Measurements from ENCODE around the gene ZNF536.
"Not testable (repeated sequence)": the region's sequence is repeated elsewhere in the genome, so short reads cannot be mapped to it uniquely, and the experiment has no call there.

Gene ZNF536

GRCh38 chr19:30446850-30447552, 74.8 kb downstream of the ZNF536 start:
- DNase-seq (ENCODE audit: low spot score): no peak

- DNase-seq (ENCODE audit: low spot score): no peak
These were observed 75.3 kb downstream of the ZNF536 start for GRCh38 chr19:30447553-30447870.

DNA sequence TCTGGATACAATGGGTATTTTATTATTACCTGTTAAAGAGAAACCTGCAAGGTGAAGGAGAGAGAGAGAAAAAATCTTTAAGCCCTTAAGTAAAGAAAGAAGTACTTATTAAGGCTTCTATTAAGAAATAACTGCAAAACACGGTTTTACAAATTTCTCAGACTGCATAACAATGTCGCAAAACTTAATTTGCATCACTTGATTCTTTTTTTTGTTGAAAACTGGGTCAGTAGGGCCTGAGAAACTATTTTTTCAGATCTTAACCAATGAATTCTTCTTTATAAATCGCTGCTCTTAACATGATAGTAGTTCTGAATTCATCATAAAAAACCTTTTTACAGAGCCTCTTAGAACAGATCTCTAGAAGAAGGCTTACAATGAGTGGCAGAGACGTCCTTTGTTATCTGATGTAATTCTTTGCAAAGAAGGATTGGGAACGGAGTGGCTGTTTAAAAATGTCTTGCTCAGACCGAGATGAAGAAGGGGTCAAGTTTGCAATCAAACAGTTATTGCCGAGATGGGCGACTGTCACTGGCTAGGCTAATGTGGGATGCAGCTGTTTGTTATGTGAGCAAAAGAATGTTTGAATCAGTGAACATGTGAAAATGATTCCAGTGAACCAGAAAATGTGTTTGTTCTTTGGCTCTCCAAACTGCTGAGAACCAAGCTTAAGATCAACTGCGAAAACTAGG, 76.3 kb downstream of the ZNF536 start:
- DNase-seq (ENCODE audit: low spot score): no peak

DNA sequence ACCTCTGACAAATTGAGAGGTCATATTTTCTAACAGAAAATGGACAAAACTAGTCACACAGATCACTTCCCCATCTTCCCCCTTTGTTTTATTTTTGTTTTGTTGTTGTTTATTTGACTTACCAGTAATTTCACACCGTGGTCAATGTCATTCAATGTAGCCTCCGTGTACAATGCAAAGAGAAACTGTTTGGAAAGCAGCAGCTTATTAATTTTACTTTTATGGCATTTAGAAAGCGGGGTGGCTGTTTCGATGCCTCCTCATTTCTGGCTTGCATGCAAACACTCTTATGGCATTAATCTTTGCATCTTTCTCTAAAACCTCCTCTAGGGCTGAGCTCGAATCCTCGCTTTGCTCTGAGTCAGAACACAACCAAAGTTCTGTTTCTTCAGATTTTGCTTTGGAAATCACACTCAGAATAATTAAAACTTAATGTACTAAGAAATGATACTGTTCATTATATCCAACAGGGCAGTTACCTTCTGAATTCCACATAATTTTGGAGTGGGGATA, 77.0 kb downstream of the ZNF536 start:
- no peak for DNase-seq (ENCODE audit: low spot score)

GRCh38 chr19:30449673-30450072, 77.5 kb downstream of the ZNF536 start:
- no peak for DNase-seq (ENCODE audit: low spot score)

DNA sequence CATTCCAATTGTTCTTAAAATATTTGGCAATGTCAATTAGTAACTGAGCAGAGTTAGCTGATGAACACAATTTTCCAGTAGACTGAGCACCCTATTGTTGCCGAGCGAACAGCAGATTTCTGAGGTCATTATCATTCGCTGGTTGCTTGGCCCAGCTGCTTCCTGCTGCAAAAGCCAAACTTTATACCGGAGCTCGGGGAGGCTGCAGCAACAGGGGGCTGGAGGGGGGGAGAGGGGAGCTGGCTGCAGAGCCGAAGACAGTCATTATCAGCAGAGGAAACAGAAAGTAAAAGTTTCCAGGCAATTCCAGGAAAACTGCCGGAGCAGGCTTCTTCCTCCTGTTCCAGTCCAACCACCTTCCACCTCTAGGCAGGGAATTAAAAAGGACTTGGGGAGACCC, 77.9 kb downstream of the ZNF536 start:
- DNase-seq (ENCODE audit: low spot score): peak; percentile 84

DNA sequence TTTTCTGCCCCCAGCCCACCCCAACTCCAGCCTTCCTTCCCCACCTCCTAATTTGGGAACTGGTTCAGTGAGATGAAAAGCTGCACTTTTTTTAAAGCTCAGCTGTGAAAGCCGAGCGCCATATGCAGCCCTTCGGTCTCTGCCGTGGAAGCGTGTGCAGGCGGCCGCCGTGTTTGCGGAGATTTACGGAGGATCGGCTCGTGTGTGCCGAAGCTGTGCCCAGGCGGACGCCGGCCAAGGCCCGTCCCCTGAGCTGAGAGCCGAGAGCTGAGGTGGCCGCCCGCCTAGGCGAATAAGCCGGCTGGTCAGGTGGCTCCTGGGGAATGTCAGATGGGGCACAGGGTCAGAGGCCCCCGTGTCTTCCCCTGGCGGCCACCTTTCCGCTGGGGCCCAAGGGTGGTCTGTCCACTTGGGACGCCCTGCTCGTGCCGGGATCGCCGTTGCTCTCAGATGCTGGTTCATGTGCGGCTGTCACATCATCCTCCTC, 78.7 kb downstream of the ZNF536 start:
- DNase-seq (ENCODE audit: low spot score): no peak

DNA sequence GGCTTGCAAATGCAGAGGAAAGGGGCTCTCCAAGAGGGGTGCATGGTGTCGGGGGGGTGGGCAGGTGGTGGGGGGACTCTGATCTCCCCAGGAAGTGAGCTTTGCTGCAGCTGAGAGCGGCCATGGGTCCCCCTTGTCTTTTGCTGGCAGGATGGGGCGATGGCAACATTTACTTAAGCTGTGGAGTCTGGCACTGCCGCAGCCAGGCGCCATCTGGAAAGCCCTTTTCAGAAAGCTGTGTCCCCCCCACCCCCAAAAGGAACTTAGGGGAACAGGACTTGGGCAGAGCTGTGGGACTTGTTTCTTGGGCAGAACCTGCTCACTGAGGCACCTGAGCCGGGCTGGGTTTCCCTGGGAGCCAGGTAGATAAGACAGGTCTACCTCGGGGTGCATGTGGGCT, 80.7 kb downstream of the ZNF536 start:
- DNase-seq (ENCODE audit: low spot score): no peak

GRCh38 chr19:30453743-30454142, 81.6 kb downstream of the ZNF536 start:
- DNase-seq (ENCODE audit: low spot score): no peak

DNA sequence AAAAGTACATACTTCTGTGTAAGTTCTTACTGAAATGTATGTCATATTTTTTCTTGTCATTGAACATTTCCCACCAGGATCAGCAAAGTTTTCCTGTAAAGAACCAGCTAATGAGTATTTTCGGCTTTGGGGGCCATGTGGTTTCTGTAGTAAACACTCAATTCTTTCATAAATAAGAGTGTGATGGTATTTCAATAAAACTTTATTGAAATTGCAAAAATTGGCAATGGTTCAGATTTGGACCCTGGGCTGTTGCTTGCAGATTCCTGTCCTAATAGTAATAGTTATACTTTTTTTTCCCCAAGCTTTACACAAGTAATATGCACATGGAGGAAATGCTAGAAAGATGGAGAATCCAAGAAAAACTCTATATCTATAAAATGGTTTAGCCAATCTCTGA, 83.7 kb downstream of the ZNF536 start:
- no peak for DNase-seq (ENCODE audit: low spot score)

DNA sequence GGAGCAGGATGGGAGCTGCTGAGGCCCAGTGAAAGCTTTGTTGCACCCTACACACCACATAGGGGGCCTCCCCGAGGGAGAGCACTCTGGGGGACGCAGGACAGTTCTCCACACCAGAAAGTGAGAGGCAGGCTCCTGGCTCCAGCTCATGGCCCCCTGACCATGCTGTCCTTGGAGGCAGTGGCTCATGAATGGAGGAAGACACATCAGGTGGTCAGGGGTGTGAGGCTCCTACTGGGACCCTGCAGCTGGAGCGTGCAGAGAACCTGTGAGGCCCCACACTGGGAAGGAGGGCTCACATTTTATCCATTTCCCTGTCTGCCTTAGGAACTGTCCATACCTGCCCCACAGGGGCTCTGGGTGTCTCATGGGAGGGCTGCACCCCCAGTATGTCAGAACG, 85.3 kb downstream of the ZNF536 start:
- no peak for DNase-seq (ENCODE audit: low spot score)

DNA sequence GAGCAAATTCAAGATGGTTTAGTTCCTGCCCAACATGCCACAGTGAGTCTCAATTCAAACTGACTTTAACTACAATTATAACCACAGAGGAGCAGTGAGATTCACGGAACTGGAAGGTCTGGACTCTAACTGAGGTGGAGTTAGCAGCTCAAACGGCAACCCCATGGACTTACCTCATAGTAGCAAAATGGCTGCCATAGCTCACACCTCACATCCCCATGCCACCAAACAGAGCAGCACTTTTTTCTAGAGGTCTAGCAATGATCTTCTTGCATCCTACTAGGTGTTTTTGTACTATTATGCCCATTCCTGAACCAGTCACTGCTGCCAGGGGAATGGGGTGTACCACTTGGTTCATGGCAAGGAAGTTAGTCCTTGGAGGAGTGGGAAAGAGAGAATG, 87.7 kb downstream of the ZNF536 start:
- no peak for DNase-seq (ENCODE audit: low spot score)

DNA sequence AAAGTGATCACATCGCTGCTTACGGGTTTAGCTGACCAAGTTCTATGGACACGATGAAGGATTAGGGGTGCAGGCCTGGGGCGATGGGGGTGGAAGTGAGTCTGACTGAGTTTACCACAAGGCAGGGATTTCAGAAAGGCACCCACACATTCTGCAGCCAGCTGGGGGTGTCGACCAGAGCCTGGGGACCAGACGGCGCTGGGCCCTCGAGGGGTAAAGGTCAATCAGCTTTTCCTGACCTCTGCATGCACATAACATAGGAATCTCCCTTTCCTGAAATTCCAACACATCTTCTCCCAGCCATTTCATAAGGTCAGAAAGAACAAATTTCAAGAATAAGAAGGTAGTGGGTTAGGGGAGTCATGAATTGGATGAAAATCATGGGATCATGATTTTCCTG, 92.0 kb downstream of the ZNF536 start:
- DNase-seq (ENCODE audit: low spot score): no peak

DNA sequence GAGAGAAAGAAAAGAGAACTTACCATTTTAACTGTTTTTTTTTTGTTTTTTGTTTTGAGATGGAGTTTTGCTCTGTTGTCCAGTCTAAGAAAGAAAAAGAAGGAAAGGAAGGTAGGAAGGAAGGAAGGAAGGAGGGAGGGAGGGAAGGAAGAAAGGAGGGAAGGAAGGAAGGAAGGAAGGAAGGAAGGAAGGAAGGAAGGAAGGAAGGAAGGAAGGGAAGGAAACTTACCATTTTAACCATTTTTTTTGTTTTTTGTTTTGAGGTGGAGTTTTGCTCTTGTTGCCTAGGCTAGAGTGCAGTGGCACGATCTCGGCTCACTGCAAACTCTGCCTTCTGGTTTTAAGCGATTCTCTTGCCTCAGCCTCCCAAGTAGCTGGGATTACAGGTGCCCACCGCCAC, 94.4 kb downstream of the ZNF536 start:
- not testable (repeated sequence) for DNase-seq (ENCODE audit: low spot score)

DNA sequence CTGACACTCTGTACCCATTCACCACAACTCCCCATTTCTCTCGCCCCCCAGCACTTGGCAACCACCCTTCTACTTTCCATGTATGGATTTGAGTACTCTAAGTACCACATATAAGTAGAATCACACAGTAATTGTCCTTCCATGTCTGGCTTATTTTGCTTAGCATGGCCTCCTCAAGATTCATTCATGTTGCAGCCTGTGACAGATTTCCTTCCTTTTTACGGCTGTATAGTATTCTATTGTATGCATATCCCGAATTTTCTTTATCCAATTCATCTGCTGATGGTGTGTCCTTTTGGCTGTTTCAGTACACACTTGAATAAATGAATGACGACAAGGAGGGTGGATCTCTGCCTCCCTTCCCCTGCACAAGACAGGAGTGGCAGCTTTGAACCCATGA, 95.1 kb downstream of the ZNF536 start:
- no peak for DNase-seq (ENCODE audit: low spot score)

- no peak for DNase-seq (ENCODE audit: low spot score)
These were observed 97.6 kb downstream of the ZNF536 start for GRCh38 chr19:30469774-30470173.

DNA sequence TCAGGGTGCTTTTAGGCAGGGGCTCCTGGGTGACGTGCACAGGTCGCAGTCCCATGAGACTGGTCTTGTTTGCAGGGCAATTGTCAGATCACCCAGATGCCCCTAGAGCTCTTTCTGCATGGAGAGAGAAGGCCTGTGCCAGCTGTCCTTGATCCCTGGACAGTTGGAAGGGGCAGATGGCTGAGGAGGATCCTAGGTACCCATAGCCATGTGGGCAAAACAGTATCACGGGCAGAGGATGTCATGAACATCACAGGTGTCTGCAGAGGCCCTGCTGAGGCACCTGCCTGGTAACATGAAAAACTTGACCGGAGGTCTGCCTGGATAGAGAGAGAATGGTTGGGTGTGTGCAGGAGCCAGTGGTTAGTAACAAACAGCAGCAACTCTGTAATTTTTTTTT, 99.3 kb downstream of the ZNF536 start:
- DNase-seq (ENCODE audit: low spot score): no peak

- no peak for DNase-seq (ENCODE audit: low spot score)
These were observed 101.2 kb downstream of the ZNF536 start for GRCh38 chr19:30473334-30473867.

- no peak for DNase-seq (ENCODE audit: low spot score)
These were observed 104.8 kb downstream of the ZNF536 start for GRCh38 chr19:30476997-30477396.

GRCh38 chr19:30479231-30479630, 107.0 kb downstream of the ZNF536 start:
- DNase-seq (ENCODE audit: low spot score): no peak

DNA sequence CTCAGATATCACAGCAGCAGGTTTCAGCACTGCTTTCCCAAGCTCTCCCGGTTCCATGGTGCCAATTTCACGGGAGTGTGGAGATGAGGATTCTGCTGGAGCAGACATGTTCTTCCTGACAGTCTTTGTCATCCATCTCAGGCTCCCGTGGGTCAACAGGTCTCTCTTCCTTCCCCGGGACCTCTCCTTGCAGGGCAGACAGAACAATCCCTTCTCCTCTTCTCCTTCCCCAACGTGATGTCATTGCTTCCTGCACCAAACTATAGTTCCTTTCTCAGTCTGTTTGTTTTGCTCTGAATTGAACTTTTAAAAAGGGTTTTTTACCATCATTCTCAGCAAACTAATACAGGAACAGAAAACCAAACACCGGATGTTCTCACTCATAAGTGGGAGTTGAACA, 107.9 kb downstream of the ZNF536 start:
- no peak for DNase-seq (ENCODE audit: low spot score)

DNA sequence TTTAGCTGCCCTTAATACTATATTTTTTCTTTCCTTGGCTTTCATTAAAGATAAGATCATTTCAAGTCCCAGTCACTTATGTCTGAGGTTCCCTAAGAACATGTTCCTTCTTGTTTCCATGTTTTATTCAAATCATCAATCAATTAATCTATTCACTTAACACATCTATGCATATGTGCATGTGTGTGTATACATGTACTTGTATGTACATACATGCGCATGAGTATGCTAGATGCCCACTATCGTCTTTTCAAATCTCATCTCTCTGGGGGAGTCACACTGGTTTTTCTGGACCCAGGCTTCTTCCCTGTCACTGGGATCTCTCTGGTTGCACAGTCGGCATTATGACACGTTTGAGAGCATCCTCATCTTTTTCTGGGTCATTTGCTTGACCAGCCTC, 108.9 kb downstream of the ZNF536 start:
- DNase-seq (ENCODE audit: low spot score): no peak

- no peak for DNase-seq (ENCODE audit: low spot score)
These were observed 109.6 kb downstream of the ZNF536 start for GRCh38 chr19:30481823-30482222.

All from putamen (tissue), 1 donor.